NCI-H774 (cell line): ENCODE data around the gene ITSN2.
"Not testable (repeated sequence)": the region's sequence is repeated elsewhere in the genome, so short reads cannot be mapped to it uniquely, and the experiment has no call there.

ENCODE experiments used
- DNase-seq: peaks from one replicate; lab custom pipeline; 2025; lab: John Stamatoyannopoulos, UW

ITSN2 gene

GRCh38 chr2:24363301-24363700, 3.0 kb upstream of the ITSN2 start:
- DNase-seq = no peak

GRCh38 chr2:24362253-24362652, 1.9 kb upstream of the ITSN2 start:
- DNase-seq = no peak

- no peak for DNase-seq
Measured at GRCh38 chr2:24360963-24361330, 611 bp upstream of the ITSN2 start.

- peak; percentile 26 for DNase-seq
Measured at GRCh38 chr2:24359129-24360049, 947 bp downstream of the ITSN2 start.

- not testable (repeated sequence) for DNase-seq
Measured at GRCh38 chr2:24357767-24358166, 2.6 kb downstream of the ITSN2 start.

GRCh38 chr2:24357115-24357514, 3.2 kb downstream of the ITSN2 start:
- not testable (repeated sequence) for DNase-seq

- no peak for DNase-seq
Measured at GRCh38 chr2:24354957-24355356, 5.4 kb downstream of the ITSN2 start.

GRCh38 chr2:24354395-24354794, 5.9 kb downstream of the ITSN2 start:
- DNase-seq = no peak

GRCh38 chr2:24353973-24354372, 6.4 kb downstream of the ITSN2 start:
- no peak for DNase-seq

GRCh38 chr2:24353364-24353763, 7.0 kb downstream of the ITSN2 start:
- no peak for DNase-seq

GRCh38 chr2:24352664-24353063, 7.7 kb downstream of the ITSN2 start:
- no peak for DNase-seq

GRCh38 chr2:24351981-24352380, 8.4 kb downstream of the ITSN2 start:
- DNase-seq = no peak

- no peak for DNase-seq
Measured at GRCh38 chr2:24351627-24351938, 8.8 kb downstream of the ITSN2 start.

GRCh38 chr2:24350826-24351626, 9.3 kb downstream of the ITSN2 start:
- DNase-seq = no peak

- DNase-seq = no peak
Measured at GRCh38 chr2:24349097-24349496, 11.2 kb downstream of the ITSN2 start.

- DNase-seq = no peak
Measured at GRCh38 chr2:24345937-24346336, 14.4 kb downstream of the ITSN2 start.

- DNase-seq = no peak
Measured at GRCh38 chr2:24343225-24343882, 17.0 kb downstream of the ITSN2 start.

GRCh38 chr2:24342110-24342910, 18.0 kb downstream of the ITSN2 start:
- no peak for DNase-seq

- DNase-seq = no peak
Measured at GRCh38 chr2:24339856-24340262, 20.5 kb downstream of the ITSN2 start.

GRCh38 chr2:24339098-24339497, 21.2 kb downstream of the ITSN2 start:
- not testable (repeated sequence) for DNase-seq

- DNase-seq = no peak
Measured at GRCh38 chr2:24337890-24338289, 22.4 kb downstream of the ITSN2 start.

GRCh38 chr2:24336811-24337210, 23.5 kb downstream of the ITSN2 start:
- no peak for DNase-seq
